Activated T-helper 1 cell treated with anti-CD3 and anti-CD28 coated beads, Interleukin-12 subunit alpha, Interleukin-12 subunit beta, Interleukin-2, Interleukin-4 antibody, amounts not matched to agents 30 ng/mL and 10 ng/mL and 1 ng/mL, durations not matched to agents 14 hours and 24 hours and 36 hours (primary cell): ENCODE measurements around the gene AAGAB. TPM values are rescaled to one million over a fixed set of nuclear protein-coding genes. Genes with fewer than 3 reads are reported as not detected.

Experiments
- DNase-seq: peaks from one replicate; pipeline ENCODE4 v3.0.0; 2021; ENCODE audit warnings: low spot score
- H3K27ac Mint-ChIP-seq: one replicate; pipeline ENCODE4 v1.8.0; 2021; ENCODE audit warnings: mild to moderate bottlenecking, mixed read lengths
- H3K27me3 Mint-ChIP-seq: one replicate; pipeline ENCODE4 v1.8.0; 2022; ENCODE audit warnings: mild to moderate bottlenecking, moderate library complexity, mixed read lengths; ENCODE audit not compliant: insufficient read depth
- H3K36me3 Mint-ChIP-seq: one replicate; pipeline ENCODE4 v1.8.0; 2021; ENCODE audit warnings: low read depth, mixed read lengths
- H3K4me1 Mint-ChIP-seq: one replicate; pipeline ENCODE4 v1.8.0; 2021; ENCODE audit warnings: low read depth, mixed read lengths
- H3K4me3 Mint-ChIP-seq: one replicate; pipeline ENCODE4 v1.8.0; 2021; ENCODE audit warnings: mild to moderate bottlenecking, moderate library complexity, mixed read lengths
- H3K9me3 Mint-ChIP-seq: one replicate; pipeline ENCODE4 v1.8.0; 2021; ENCODE audit warnings: mixed read lengths
- intact Hi-C: fragments of 100-400 bp; cut with micrococcal nuclease; formaldehyde crosslinking; loops from one replicate; pipeline ENCODE4 v1.15.1; 2024
- total RNA-seq: library from RNA; stranded (reverse); gene quantifications from 2 replicates; pipeline ENCODE4 v1.2.3, GENCODE V29; 2022

AAGAB gene
- total RNA-seq, 1 donor from 2014 or later = 44.0 TPM

- Mint-ChIP-seq H3K4me3 (no peak overlapping the region), H3K36me3 (peaks cover 55% of the 10 kb centered on the region), H3K9me3 (no peaks in the 10 kb centered on the region), H3K27ac (peak overlapping the region; percentile 75), H3K4me1 (peaks cover 54% of the 10 kb centered on the region), H3K27me3 (no peaks in the 10 kb centered on the region)
- DNase-seq = no peak
- intact Hi-C loops = no loop called here
Observed at GRCh38 chr15:67178569-67179210, 75.8 kb downstream of the AAGAB start.

GRCh38 chr15:67177752-67178151, 76.7 kb downstream of the AAGAB start:
- Mint-ChIP-seq H3K4me3 (no peak overlapping the region), H3K4me1 (peaks cover 64% of the 10 kb centered on the region), H3K27me3 (no peaks in the 10 kb centered on the region), H3K36me3 (peaks cover 57% of the 10 kb centered on the region), H3K9me3 (no peaks in the 10 kb centered on the region), H3K27ac (no peak overlapping the region)
- DNase-seq = no peak
- intact Hi-C loops = no loop called here

GRCh38 chr15:67176195-67176971, 78.1 kb downstream of the AAGAB start:
- H3K4me1 Mint-ChIP-seq = peaks cover 77% of the 10 kb centered on the region
- H3K4me3 Mint-ChIP-seq = no peak overlapping the region
- no peaks in the 10 kb centered on the region for H3K27me3 Mint-ChIP-seq
- DNase-seq = no peak
- H3K27ac Mint-ChIP-seq = peak overlapping the region; percentile 83
- H3K36me3 Mint-ChIP-seq = peaks cover 62% of the 10 kb centered on the region
- no peaks in the 10 kb centered on the region for H3K9me3 Mint-ChIP-seq
- intact Hi-C loops = no loop called here

- peaks cover 82% of the 10 kb centered on the region for H3K4me1 Mint-ChIP-seq
- H3K27me3 Mint-ChIP-seq = no peaks in the 10 kb centered on the region
- H3K36me3 Mint-ChIP-seq = peaks cover 66% of the 10 kb centered on the region
- intact Hi-C loops = loop anchor here (2.0 kb wide), 5 partner anchors 25 to 229 kb away; no protein-coding TSS in a partner anchor
- H3K4me3 Mint-ChIP-seq = peak overlapping the region; percentile 31
- no peak for DNase-seq
- peak overlapping the region; percentile 83 for H3K27ac Mint-ChIP-seq
- H3K9me3 Mint-ChIP-seq = no peaks in the 10 kb centered on the region
Observed at GRCh38 chr15:67175643-67176071, 78.8 kb downstream of the AAGAB start.

- peaks cover 70% of the 10 kb centered on the region for H3K36me3 Mint-ChIP-seq
- intact Hi-C loops = loop anchor here (2.0 kb wide), 5 partner anchors 24 to 228 kb away; no protein-coding TSS in a partner anchor
- H3K9me3 Mint-ChIP-seq = no peaks in the 10 kb centered on the region
- H3K4me1 Mint-ChIP-seq = peaks cover 85% of the 10 kb centered on the region
- H3K27ac Mint-ChIP-seq = peak overlapping the region; percentile 83
- no peaks in the 10 kb centered on the region for H3K27me3 Mint-ChIP-seq
- peak overlapping the region; percentile 54 for H3K4me3 Mint-ChIP-seq
- DNase-seq = no peak
Observed at GRCh38 chr15:67174864-67175573, 79.4 kb downstream of the AAGAB start.

- H3K9me3 Mint-ChIP-seq = no peaks in the 10 kb centered on the region
- no peaks in the 10 kb centered on the region for H3K27me3 Mint-ChIP-seq
- H3K4me1 Mint-ChIP-seq = peaks cover 83% of the 10 kb centered on the region
- peaks cover 66% of the 10 kb centered on the region for H3K36me3 Mint-ChIP-seq
- H3K4me3 Mint-ChIP-seq = peak overlapping the region; percentile 29
- DNase-seq = no peak
- intact Hi-C loops = loop anchor here (2.0 kb wide), 5 partner anchors 24 to 228 kb away; no protein-coding TSS in a partner anchor
- H3K27ac Mint-ChIP-seq = peak overlapping the region; percentile 83
Observed at GRCh38 chr15:67174446-67174845, 80.0 kb downstream of the AAGAB start.

- Mint-ChIP-seq H3K4me1 (peaks cover 78% of the 10 kb centered on the region), H3K27me3 (no peaks in the 10 kb centered on the region), H3K36me3 (peaks cover 66% of the 10 kb centered on the region), H3K4me3 (no peak overlapping the region), H3K27ac (peak overlapping the region; percentile 75), H3K9me3 (no peaks in the 10 kb centered on the region)
- intact Hi-C loops = loop anchor here (2.0 kb wide), 5 partner anchors 23 to 227 kb away; no protein-coding TSS in a partner anchor
- DNase-seq = no peak
Observed at GRCh38 chr15:67173786-67174185, 80.7 kb downstream of the AAGAB start.

- H3K4me3 Mint-ChIP-seq = no peak overlapping the region
- peaks cover 72% of the 10 kb centered on the region for H3K36me3 Mint-ChIP-seq
- DNase-seq = no peak
- peaks cover 83% of the 10 kb centered on the region for H3K4me1 Mint-ChIP-seq
- intact Hi-C loops = no loop called here
- H3K27me3 Mint-ChIP-seq = no peaks in the 10 kb centered on the region
- peak overlapping the region; percentile 75 for H3K27ac Mint-ChIP-seq
- no peaks in the 10 kb centered on the region for H3K9me3 Mint-ChIP-seq
Observed at GRCh38 chr15:67173005-67173404, 81.5 kb downstream of the AAGAB start.

- peaks cover 77% of the 10 kb centered on the region for H3K36me3 Mint-ChIP-seq
- H3K27me3 Mint-ChIP-seq = no peaks in the 10 kb centered on the region
- H3K4me3 Mint-ChIP-seq = no peak overlapping the region
- no peak for DNase-seq
- H3K27ac Mint-ChIP-seq = peak overlapping the region; percentile 74
- peaks cover 85% of the 10 kb centered on the region for H3K4me1 Mint-ChIP-seq
- H3K9me3 Mint-ChIP-seq = no peaks in the 10 kb centered on the region
- intact Hi-C loops = no loop called here
Observed at GRCh38 chr15:67172172-67172571, 82.3 kb downstream of the AAGAB start.

- peaks cover 84% of the 10 kb centered on the region for H3K4me1 Mint-ChIP-seq
Observed at GRCh38 chr15:67171471-67171870, 83.0 kb downstream of the AAGAB start.

GRCh38 chr15:67170143-67170925, 84.1 kb downstream of the AAGAB start:
- no peak overlapping the region for H3K4me3 Mint-ChIP-seq
- intact Hi-C loops = no loop called here
- H3K27me3 Mint-ChIP-seq = no peaks in the 10 kb centered on the region
- H3K27ac Mint-ChIP-seq = peak overlapping the region; percentile 77
- no peak for DNase-seq
- peaks cover 78% of the 10 kb centered on the region for H3K36me3 Mint-ChIP-seq
- no peaks in the 10 kb centered on the region for H3K9me3 Mint-ChIP-seq
- peaks cover 72% of the 10 kb centered on the region for H3K4me1 Mint-ChIP-seq

More at GRCh38 chr15:67171471-67171870, 83.0 kb downstream of the AAGAB start:
- peaks cover 77% of the 10 kb centered on the region for H3K36me3 Mint-ChIP-seq
- peak overlapping the region; percentile 54 for H3K27ac Mint-ChIP-seq
- H3K4me3 Mint-ChIP-seq = no peak overlapping the region
- no peak for DNase-seq
- H3K9me3 Mint-ChIP-seq = no peaks in the 10 kb centered on the region
- intact Hi-C loops = no loop called here
- no peaks in the 10 kb centered on the region for H3K27me3 Mint-ChIP-seq

GRCh38 chr15:67168694-67169093, 85.8 kb downstream of the AAGAB start:
- Mint-ChIP-seq H3K27me3 (no peaks in the 10 kb centered on the region), H3K27ac (peak overlapping the region; percentile 70), H3K4me3 (no peak overlapping the region), H3K9me3 (no peaks in the 10 kb centered on the region), H3K36me3 (peaks cover 68% of the 10 kb centered on the region), H3K4me1 (peaks cover 56% of the 10 kb centered on the region)
- intact Hi-C loops = no loop called here
- no peak for DNase-seq
